ENCODE measurements around the gene JMJD6.
"Not testable (repeated sequence)": the region's sequence is repeated elsewhere in the genome, so short reads cannot be mapped to it uniquely, and the experiment has no call there.

JMJD6 gene

GRCh38 chr17:76726231-76726775 is at the start of gene JMJD6:
Gene JMJD6, minus strand, starts transcription at chr17:76726606. Its CDS starts 131 bp downstream, at chr17:76726475.
- DNase-seq: peak; percentile 67 to 99 (median 95)

GRCh38 chr17:76775021-76775600 is 48.7 kb upstream of the JMJD6 start:
- no peak for DNase-seq

GRCh38 chr17:76772842-76773525 is 46.6 kb upstream of the JMJD6 start:
- DNase-seq: no peak

GRCh38 chr17:76758570-76758969 is 32.2 kb upstream of the JMJD6 start:
- no peak for DNase-seq

- no peak for DNase-seq
Measured at GRCh38 chr17:76757256-76757655, 30.9 kb upstream of the JMJD6 start.

- no peak for DNase-seq
Measured at GRCh38 chr17:76755285-76755684, 28.9 kb upstream of the JMJD6 start.

- DNase-seq: no peak
Measured at GRCh38 chr17:76753061-76753961, 26.9 kb upstream of the JMJD6 start.

- DNase-seq: no peak
Measured at GRCh38 chr17:76752006-76752405, 25.6 kb upstream of the JMJD6 start.

GRCh38 chr17:76751416-76751993 is 25.1 kb upstream of the JMJD6 start:
- DNase-seq: no peak

GRCh38 chr17:76748657-76749056 is 22.3 kb upstream of the JMJD6 start:
- no peak for DNase-seq

GRCh38 chr17:76747716-76748363 is 21.4 kb upstream of the JMJD6 start:
- DNase-seq: peak in 2 of 56 donors; percentile 20

GRCh38 chr17:76745785-76746184 is 19.4 kb upstream of the JMJD6 start:
- not testable (repeated sequence) for DNase-seq

- no peak for DNase-seq
Measured at GRCh38 chr17:76744747-76745146, 18.3 kb upstream of the JMJD6 start.

GRCh38 chr17:76742958-76743357 is 16.6 kb upstream of the JMJD6 start:
- DNase-seq: no peak

GRCh38 chr17:76740329-76741118 is 14.1 kb upstream of the JMJD6 start:
- DNase-seq: no peak

GRCh38 chr17:76739568-76740115 is 13.2 kb upstream of the JMJD6 start:
- DNase-seq: not testable (repeated sequence)

GRCh38 chr17:76738468-76738850 is 12.1 kb upstream of the JMJD6 start:
- no peak for DNase-seq

- peak in 55 of 56 donors; percentile 68 to 99 (median 91) for DNase-seq
Measured at GRCh38 chr17:76737676-76738467, 11.5 kb upstream of the JMJD6 start, which contains the start of gene MFSD11. Gene MFSD11, plus strand, starts transcription at chr17:76738119. Its CDS starts 234 bp downstream, at chr17:76738353.

Measured in amygdala (tissue), 56 donors.